Measurements from ENCODE around the gene TSPAN18.

Gene TSPAN18

DNA sequence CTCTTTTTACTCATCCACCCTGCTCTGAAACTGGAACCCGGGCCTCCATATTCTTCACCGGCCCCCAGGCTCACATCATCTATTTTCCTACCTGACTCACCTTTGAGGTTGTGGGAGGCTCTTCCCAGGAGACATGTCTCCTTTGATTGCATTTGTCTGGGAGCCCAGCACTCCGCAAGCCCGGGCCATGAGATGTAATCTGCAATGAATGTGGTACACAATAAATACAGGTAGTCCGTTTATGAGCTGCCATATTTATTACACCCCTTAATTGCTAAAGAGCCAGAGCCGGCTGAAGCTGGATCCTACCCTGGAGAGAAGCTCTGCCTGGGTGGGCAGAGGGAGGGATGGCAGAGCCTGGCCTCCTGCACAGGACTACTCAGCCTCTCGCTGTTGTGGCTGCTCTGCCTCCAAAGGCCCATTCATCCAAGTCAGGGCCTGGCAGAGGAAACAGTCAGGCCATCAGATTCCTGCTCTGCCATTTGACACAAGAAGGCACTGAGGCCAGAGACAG, 174.4 kb downstream of the TSPAN18 start:
- Histone ChIP-seq H4K12ac (ENCODE audit: low read depth, low read length) (no peak overlapping the region), H3K9ac (ENCODE audit: low read length) (no peak overlapping the region), H4K91ac (ENCODE audit: low read depth, low read length) (no peak overlapping the region), H3K4me1 (ENCODE audit: control insufficient read depth in 1 of 2, insufficient read depth in 2 of 2, low read length in 2 of 2) (no peaks in the 10 kb centered on the region), H3K4me2 (ENCODE audit: low read length) (no peak overlapping the region), H3K27ac (ENCODE audit: low read depth, low read length) (no peak overlapping the region), H3K14ac (ENCODE audit: low read length) (no peak overlapping the region), H3K18ac (ENCODE audit: low read length) (no peak overlapping the region), H3K27me3 (ENCODE audit: insufficient read depth, low read length) (no peaks in the 10 kb centered on the region), H2BK120ac (ENCODE audit: insufficient read depth, low read length, poor library complexity) (no peak overlapping the region), H3K4ac (ENCODE audit: low read depth, low read length) (no peak overlapping the region), H3K79me1 (ENCODE audit: low read length) (no peaks in the 10 kb centered on the region), H3K79me2 (ENCODE audit: control insufficient read depth, insufficient read depth, low read length, poor library complexity) (no peaks in the 10 kb centered on the region), H4K8ac (ENCODE audit: low read depth, low read length) (no peak overlapping the region), H2AFZ (ENCODE audit: insufficient read depth, low read length, poor library complexity) (no peak overlapping the region), H2BK12ac (ENCODE audit: low read length) (no peak overlapping the region), H3K36me3 (ENCODE audit: control insufficient read depth in 1 of 2, insufficient read depth in 2 of 2, low read length in 2 of 2) (no peaks in the 10 kb centered on the region), H3K9me3 (ENCODE audit: insufficient read depth, low read depth, low read length) (no peaks in the 10 kb centered on the region), H3K23ac (ENCODE audit: low read length) (no peak overlapping the region), H2AK5ac (ENCODE audit: low read length) (no peak overlapping the region), H3K4me3 (ENCODE audit: low read depth, low read length) (no peak overlapping the region), H2BK5ac (ENCODE audit: low read depth, low read length, poor library complexity) (no peak overlapping the region)
- no peak for DNase-seq
- no CpG with 5 or more reads among the region's 7 CpGs for WGBS (ENCODE audit: extremely low coverage, insufficient coverage, insufficient read length)

- WGBS (ENCODE audit: extremely low coverage, insufficient coverage, insufficient read length): no CpG with 5 or more reads among the region's 5 CpGs
- no peak overlapping the region for H3K9ac ChIP-seq (ENCODE audit: low read length)
- H3K23ac ChIP-seq (ENCODE audit: low read length): no peak overlapping the region
- H3K4ac ChIP-seq (ENCODE audit: low read depth, low read length): no peak overlapping the region
- H2AFZ ChIP-seq (ENCODE audit: insufficient read depth, low read length, poor library complexity): no peak overlapping the region
- no peaks in the 10 kb centered on the region for H3K79me2 ChIP-seq (ENCODE audit: control insufficient read depth, insufficient read depth, low read length, poor library complexity)
- no peak overlapping the region for H2BK120ac ChIP-seq (ENCODE audit: insufficient read depth, low read length, poor library complexity)
- no peak overlapping the region for H4K8ac ChIP-seq (ENCODE audit: low read depth, low read length)
- no peak overlapping the region for H3K4me2 ChIP-seq (ENCODE audit: low read length)
- no peak overlapping the region for H2BK5ac ChIP-seq (ENCODE audit: low read depth, low read length, poor library complexity)
- H2BK12ac ChIP-seq (ENCODE audit: low read length): no peak overlapping the region
- no peak for DNase-seq
- H4K91ac ChIP-seq (ENCODE audit: low read depth, low read length): no peak overlapping the region
- no peaks in the 10 kb centered on the region for H3K4me1 ChIP-seq (ENCODE audit: control insufficient read depth in 1 of 2, insufficient read depth in 2 of 2, low read length in 2 of 2)
- no peaks in the 10 kb centered on the region for H3K27me3 ChIP-seq (ENCODE audit: insufficient read depth, low read length)
- no peak overlapping the region for H4K12ac ChIP-seq (ENCODE audit: low read depth, low read length)
- no peak overlapping the region for H3K4me3 ChIP-seq (ENCODE audit: low read depth, low read length)
- H3K14ac ChIP-seq (ENCODE audit: low read length): no peak overlapping the region
- H3K18ac ChIP-seq (ENCODE audit: low read length): no peak overlapping the region
- H2AK5ac ChIP-seq (ENCODE audit: low read length): no peak overlapping the region
- no peaks in the 10 kb centered on the region for H3K79me1 ChIP-seq (ENCODE audit: low read length)
- H3K36me3 ChIP-seq (ENCODE audit: control insufficient read depth in 1 of 2, insufficient read depth in 2 of 2, low read length in 2 of 2): no peaks in the 10 kb centered on the region
- no peak overlapping the region for H3K27ac ChIP-seq (ENCODE audit: low read depth, low read length)
- H3K9me3 ChIP-seq (ENCODE audit: insufficient read depth, low read depth, low read length): no peaks in the 10 kb centered on the region
Observed at GRCh38 chr11:44901786-44902185, 175.0 kb downstream of the TSPAN18 start.

DNA sequence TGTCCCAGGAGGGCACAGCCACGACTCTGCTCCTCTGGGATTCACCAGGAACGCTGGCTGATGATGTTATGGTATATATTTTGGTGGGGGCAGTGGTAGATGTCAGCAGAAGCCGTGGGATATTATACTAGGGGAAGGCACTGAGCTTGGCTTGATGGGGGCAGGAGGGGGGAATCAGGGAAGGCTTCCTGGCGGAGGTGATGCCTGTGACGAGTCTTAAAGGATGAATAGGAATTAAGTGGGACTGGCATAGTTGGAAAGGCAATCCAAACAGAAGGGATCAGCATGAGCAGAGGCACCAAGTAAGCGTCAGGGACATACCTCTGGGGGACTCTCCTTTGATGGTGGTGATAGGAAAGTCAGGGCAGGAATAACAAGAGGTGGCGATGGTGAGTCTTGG, 176.3 kb downstream of the TSPAN18 start:
- H3K4me2 ChIP-seq (ENCODE audit: low read length): no peak overlapping the region
- no peak overlapping the region for H2BK120ac ChIP-seq (ENCODE audit: insufficient read depth, low read length, poor library complexity)
- no peak overlapping the region for H4K91ac ChIP-seq (ENCODE audit: low read depth, low read length)
- H3K36me3 ChIP-seq (ENCODE audit: control insufficient read depth in 1 of 2, insufficient read depth in 2 of 2, low read length in 2 of 2): no peaks in the 10 kb centered on the region
- H4K12ac ChIP-seq (ENCODE audit: low read depth, low read length): no peak overlapping the region
- H2BK12ac ChIP-seq (ENCODE audit: low read length): no peak overlapping the region
- no peak overlapping the region for H3K27ac ChIP-seq (ENCODE audit: low read depth, low read length)
- no peaks in the 10 kb centered on the region for H3K9me3 ChIP-seq (ENCODE audit: insufficient read depth, low read depth, low read length)
- H3K9ac ChIP-seq (ENCODE audit: low read length): no peak overlapping the region
- no peak overlapping the region for H2BK5ac ChIP-seq (ENCODE audit: low read depth, low read length, poor library complexity)
- no peaks in the 10 kb centered on the region for H3K79me1 ChIP-seq (ENCODE audit: low read length)
- H3K4me3 ChIP-seq (ENCODE audit: low read depth, low read length): no peak overlapping the region
- WGBS (ENCODE audit: extremely low coverage, insufficient coverage, insufficient read length): no CpG with 5 or more reads among the region's 7 CpGs
- no peak overlapping the region for H3K18ac ChIP-seq (ENCODE audit: low read length)
- no peak overlapping the region for H4K8ac ChIP-seq (ENCODE audit: low read depth, low read length)
- H3K4me1 ChIP-seq (ENCODE audit: control insufficient read depth in 1 of 2, insufficient read depth in 2 of 2, low read length in 2 of 2): no peaks in the 10 kb centered on the region
- H3K14ac ChIP-seq (ENCODE audit: low read length): no peak overlapping the region
- no peak overlapping the region for H2AFZ ChIP-seq (ENCODE audit: insufficient read depth, low read length, poor library complexity)
- no peak overlapping the region for H3K4ac ChIP-seq (ENCODE audit: low read depth, low read length)
- H3K79me2 ChIP-seq (ENCODE audit: control insufficient read depth, insufficient read depth, low read length, poor library complexity): no peaks in the 10 kb centered on the region
- H3K27me3 ChIP-seq (ENCODE audit: insufficient read depth, low read length): no peaks in the 10 kb centered on the region
- no peak for DNase-seq
- no peak overlapping the region for H3K23ac ChIP-seq (ENCODE audit: low read length)
- H2AK5ac ChIP-seq (ENCODE audit: low read length): no peak overlapping the region

DNA sequence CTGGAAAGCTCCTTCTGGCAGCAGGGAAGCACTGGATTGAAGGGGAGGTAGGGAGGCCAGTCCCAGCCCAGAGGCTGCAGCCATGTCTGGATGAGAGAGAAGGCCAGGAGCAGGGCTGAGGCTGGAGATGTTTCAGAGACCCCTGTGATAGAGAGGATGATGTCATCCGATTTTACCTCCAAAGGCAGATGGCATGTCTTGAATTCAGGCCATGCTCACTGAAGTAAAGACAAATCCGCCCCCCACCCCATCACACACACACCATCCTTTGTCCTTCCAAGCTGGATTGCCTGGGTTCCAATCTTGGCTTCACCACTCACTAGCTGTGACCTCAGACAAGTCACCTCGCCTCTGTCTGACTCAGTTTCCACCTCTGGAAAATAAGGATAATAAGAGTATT, 176.8 kb downstream of the TSPAN18 start:
- no peak overlapping the region for H3K27ac ChIP-seq (ENCODE audit: low read depth, low read length)
- no peak overlapping the region for H3K4me2 ChIP-seq (ENCODE audit: low read length)
- no peak overlapping the region for H2AK5ac ChIP-seq (ENCODE audit: low read length)
- H2BK5ac ChIP-seq (ENCODE audit: low read depth, low read length, poor library complexity): no peak overlapping the region
- no peak overlapping the region for H2BK120ac ChIP-seq (ENCODE audit: insufficient read depth, low read length, poor library complexity)
- no peak overlapping the region for H4K8ac ChIP-seq (ENCODE audit: low read depth, low read length)
- no peak overlapping the region for H3K4me3 ChIP-seq (ENCODE audit: low read depth, low read length)
- no peaks in the 10 kb centered on the region for H3K79me2 ChIP-seq (ENCODE audit: control insufficient read depth, insufficient read depth, low read length, poor library complexity)
- no peak overlapping the region for H2BK12ac ChIP-seq (ENCODE audit: low read length)
- H3K36me3 ChIP-seq (ENCODE audit: control insufficient read depth in 1 of 2, insufficient read depth in 2 of 2, low read length in 2 of 2): no peaks in the 10 kb centered on the region
- H4K91ac ChIP-seq (ENCODE audit: low read depth, low read length): no peak overlapping the region
- no peak overlapping the region for H3K18ac ChIP-seq (ENCODE audit: low read length)
- H4K12ac ChIP-seq (ENCODE audit: low read depth, low read length): no peak overlapping the region
- H3K79me1 ChIP-seq (ENCODE audit: low read length): no peaks in the 10 kb centered on the region
- WGBS (ENCODE audit: extremely low coverage, insufficient coverage, insufficient read length): no CpG with 5 or more reads among the region's 3 CpGs
- H3K4ac ChIP-seq (ENCODE audit: low read depth, low read length): no peak overlapping the region
- H3K27me3 ChIP-seq (ENCODE audit: insufficient read depth, low read length): no peaks in the 10 kb centered on the region
- no peak overlapping the region for H3K23ac ChIP-seq (ENCODE audit: low read length)
- no peak for DNase-seq
- no peak overlapping the region for H3K14ac ChIP-seq (ENCODE audit: low read length)
- no peak overlapping the region for H3K9ac ChIP-seq (ENCODE audit: low read length)
- no peaks in the 10 kb centered on the region for H3K9me3 ChIP-seq (ENCODE audit: insufficient read depth, low read depth, low read length)
- no peak overlapping the region for H2AFZ ChIP-seq (ENCODE audit: insufficient read depth, low read length, poor library complexity)
- H3K4me1 ChIP-seq (ENCODE audit: control insufficient read depth in 1 of 2, insufficient read depth in 2 of 2, low read length in 2 of 2): no peaks in the 10 kb centered on the region
